Brain microvascular endothelial cell (primary cell): Measurements from ENCODE around the gene PKP1.

Experiments used
- DNase-seq: peaks from one replicate; pipeline ENCODE4 v3.0.0-alpha.2; 2020
- H3K27ac ChIP-seq: fragments of 250-450 bp; sonication (Bioruptor Pico); 2 replicates; pipeline ENCODE4 v1.5.1; 2020; ENCODE audit warnings: mild to moderate bottlenecking, moderate library complexity
- H3K27me3 ChIP-seq: fragments of 250-450 bp; sonication (Bioruptor Pico); replicated peaks from 2 replicates; pipeline ENCODE4 v1.5.1; 2020; ENCODE audit warnings: mild to moderate bottlenecking
- H3K36me3 ChIP-seq: fragments of 250-450 bp; sonication (Bioruptor Pico); replicated peaks from 2 replicates; pipeline ENCODE4 v1.5.1; 2020; ENCODE audit warnings: mild to moderate bottlenecking
- H3K4me3 ChIP-seq: 2 replicates; pipeline ENCODE4 v1.5.1; 2011; ENCODE audit warnings: low read depth, mild to moderate bottlenecking, control low read depth, low read length, moderate library complexity
- in situ Hi-C: cut with HindIII; loops from 2 replicates; pipeline ENCODE4 v1.10.0; 2017; ENCODE audit warnings: low sequenced_read_pairs, low pct_ligation_motif_present
- TF ChIP-seq, protein P1 (sequence below): IDR thresholded peaks from 2 replicates; pipeline ENCODE4 v1.5.1; 2011; ENCODE audit warnings: low read depth, mild to moderate bottlenecking, moderate library complexity, low read length, control low read depth, inconsistent platforms; ENCODE audit errors: missing control alignments

PKP1 gene

DNA sequence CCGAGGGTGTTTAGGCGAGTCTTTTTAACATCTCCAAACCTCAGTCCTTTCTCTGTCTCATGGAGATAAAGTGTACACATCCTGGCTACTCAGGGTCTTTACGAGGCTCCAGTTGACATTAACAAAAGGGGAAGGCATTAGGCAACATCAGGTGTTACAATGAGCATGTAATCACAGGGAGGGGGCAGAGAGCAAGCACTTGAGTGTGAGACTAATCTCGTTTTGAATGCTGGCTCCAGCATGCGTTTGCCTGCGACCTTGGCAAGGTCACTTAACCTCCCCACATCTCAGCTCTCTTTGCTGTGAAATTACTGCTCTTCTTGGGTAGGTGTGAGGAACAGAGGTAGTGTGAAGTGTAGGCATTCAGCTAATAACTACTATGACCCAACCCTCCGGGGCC, 91.1 kb downstream of the PKP1 start:
- no peak for DNase-seq
- H3K27ac ChIP-seq: no peak overlapping the region
- TF ChIP-seq, protein P1, sequence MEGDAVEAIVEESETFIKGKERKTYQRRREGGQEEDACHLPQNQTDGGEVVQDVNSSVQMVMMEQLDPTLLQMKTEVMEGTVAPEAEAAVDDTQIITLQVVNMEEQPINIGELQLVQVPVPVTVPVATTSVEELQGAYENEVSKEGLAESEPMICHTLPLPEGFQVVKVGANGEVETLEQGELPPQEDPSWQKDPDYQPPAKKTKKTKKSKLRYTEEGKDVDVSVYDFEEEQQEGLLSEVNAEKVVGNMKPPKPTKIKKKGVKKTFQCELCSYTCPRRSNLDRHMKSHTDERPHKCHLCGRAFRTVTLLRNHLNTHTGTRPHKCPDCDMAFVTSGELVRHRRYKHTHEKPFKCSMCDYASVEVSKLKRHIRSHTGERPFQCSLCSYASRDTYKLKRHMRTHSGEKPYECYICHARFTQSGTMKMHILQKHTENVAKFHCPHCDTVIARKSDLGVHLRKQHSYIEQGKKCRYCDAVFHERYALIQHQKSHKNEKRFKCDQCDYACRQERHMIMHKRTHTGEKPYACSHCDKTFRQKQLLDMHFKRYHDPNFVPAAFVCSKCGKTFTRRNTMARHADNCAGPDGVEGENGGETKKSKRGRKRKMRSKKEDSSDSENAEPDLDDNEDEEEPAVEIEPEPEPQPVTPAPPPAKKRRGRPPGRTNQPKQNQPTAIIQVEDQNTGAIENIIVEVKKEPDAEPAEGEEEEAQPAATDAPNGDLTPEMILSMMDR: no peak
- H3K27me3 ChIP-seq: peaks cover 33% of the 10 kb centered on the region
- in situ Hi-C loops: no loop called here
- H3K36me3 ChIP-seq: no peaks in the 10 kb centered on the region
- H3K4me3 ChIP-seq: no peak overlapping the region

DNA sequence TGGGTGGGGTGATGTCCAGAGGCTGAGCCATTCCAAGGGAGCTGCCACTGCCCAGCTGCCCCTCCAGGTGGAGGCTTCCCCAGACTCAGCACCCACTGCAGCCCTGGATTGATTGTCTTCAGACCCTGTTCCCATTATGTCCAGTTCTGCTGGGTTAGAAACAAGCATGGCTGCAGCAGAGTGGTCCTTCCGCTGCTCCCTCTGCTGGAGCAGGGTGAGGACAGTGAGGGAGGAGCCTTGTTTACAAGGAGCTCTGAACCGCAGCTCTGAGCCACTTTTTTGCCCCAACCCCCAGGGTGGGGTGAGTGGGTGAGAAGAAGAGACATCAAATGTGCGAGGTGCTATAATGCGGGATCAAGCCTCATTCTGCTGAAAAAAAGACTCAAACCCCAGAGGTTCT, 91.9 kb downstream of the PKP1 start:
- DNase-seq: no peak
- H3K27me3 ChIP-seq: peaks cover 33% of the 10 kb centered on the region
- no peak overlapping the region for H3K27ac ChIP-seq
- no peak overlapping the region for H3K4me3 ChIP-seq
- H3K36me3 ChIP-seq: no peaks in the 10 kb centered on the region
- in situ Hi-C loops: no loop called here
- TF ChIP-seq, protein P1: peak; percentile 47

DNA sequence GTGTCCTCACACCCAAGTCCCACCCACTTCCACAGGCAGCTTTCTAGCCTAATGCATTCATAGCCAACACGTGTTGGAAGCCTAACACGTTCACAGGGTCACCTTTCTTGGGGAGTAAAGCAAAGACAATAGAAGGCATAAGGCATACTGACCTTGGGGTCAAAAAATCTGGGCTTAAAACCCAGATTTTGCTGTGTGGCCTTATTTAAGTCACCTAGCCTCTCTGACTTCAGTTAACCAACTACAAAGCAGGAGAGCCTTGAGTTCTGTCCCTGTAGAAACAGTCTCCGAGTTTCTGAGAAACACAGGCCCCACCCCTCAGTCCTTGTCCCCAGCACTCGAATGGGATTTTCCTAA, 92.8 kb downstream of the PKP1 start:
- Histone ChIP-seq H3K4me3 (no peak overlapping the region), H3K27me3 (peaks cover 27% of the 10 kb centered on the region), H3K36me3 (no peaks in the 10 kb centered on the region), H3K27ac (no peak overlapping the region)
- TF ChIP-seq, protein P1: no peak
- no peak for DNase-seq
- in situ Hi-C loops: no loop called here

DNA sequence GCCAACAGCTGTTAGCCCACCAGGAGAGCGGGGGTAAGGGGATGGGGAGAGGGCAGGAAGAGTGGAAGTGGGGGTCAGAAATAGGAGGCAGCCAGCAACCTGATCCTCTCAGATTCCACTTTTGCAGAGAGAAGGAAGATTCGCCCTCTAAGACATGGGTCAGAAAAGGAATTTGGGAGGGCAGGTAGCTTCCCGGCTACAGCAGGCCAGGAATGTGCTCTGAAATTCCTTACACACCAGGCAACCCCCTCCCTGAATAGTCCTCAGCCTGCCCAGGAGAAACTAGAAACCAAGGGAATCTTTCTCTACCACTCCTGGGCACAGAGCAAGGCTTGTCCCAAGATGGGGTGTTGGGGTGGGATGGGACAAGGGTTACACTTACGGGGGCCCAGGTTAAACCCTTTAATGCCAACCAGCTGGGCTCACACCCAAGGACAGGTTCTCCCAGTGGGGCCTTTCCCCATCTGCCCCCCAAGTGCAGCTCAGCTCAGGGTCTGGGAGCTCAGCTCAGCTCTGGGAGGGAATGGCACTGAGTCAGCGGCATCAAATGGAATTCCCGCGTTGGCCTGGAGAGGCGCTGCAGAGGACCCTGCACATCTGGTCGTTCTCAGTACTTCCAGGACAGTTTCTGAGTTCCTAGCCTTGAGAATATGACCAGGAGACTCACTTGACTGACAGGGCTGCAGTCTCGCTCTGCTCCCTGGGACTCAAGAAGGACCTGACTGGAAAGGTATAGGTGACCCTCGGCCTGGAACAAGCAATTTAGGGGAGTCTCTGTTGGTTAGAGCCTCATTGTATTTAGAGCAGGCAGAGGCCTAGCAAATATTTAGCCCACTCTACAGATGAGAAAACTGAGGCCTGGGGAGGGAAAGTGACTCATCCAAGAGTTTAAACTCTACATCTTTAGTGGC, 93.4 kb downstream of the PKP1 start:
- H3K4me3 ChIP-seq: no peak overlapping the region

DNA sequence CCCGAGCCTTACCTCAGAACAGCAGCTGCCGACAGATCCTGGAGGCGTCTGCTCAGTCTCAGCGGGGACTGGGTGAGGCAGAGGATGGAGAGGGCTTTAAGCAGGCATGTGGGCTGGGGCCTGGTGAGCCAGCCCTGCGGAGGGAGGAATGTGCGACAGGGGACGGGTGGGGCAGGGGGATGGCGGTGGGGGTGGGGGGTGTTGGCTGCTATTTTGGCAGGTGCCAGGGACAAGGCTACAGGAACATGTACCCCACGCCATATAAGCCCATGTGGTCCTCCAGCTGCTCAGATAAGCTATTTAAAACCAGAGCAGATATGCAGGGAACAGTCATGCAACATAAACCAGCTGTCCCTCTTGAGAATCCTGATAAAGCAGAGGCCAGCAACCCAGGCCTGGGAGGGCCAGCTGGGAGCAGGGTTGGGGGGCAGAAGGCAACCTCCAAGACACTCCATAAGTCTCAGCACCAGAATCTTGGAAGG, 94.3 kb downstream of the PKP1 start, which contains the start of gene TNNT2:
TSS of gene TNNT2 (minus strand) at position 70 of the 482 bp plus-strand sequence. CDS start 4,426 bp downstream, outside the sequence.
- Histone ChIP-seq H3K27me3 (peaks cover 17% of the 10 kb centered on the region), H3K36me3 (no peaks in the 10 kb centered on the region), H3K4me3 (no peak within 1 kb of the TSS), H3K27ac (no peak within 1 kb of the TSS)
- TF ChIP-seq, protein P1: no peak
- in situ Hi-C loops: no loop called here
- DNase-seq: no peak

More for the DNA sequence above, 93.4 kb downstream of the PKP1 start:
- H3K27me3 ChIP-seq: peaks cover 27% of the 10 kb centered on the region
- in situ Hi-C loops: no loop called here
- TF ChIP-seq, protein P1: peak; percentile 84
- H3K36me3 ChIP-seq: no peaks in the 10 kb centered on the region
- DNase-seq: peak; percentile 44
- no peak overlapping the region for H3K27ac ChIP-seq
